AG04450 (cell line): Measurements from ENCODE around the gene GRM4. TPM values are rescaled to one million over a fixed set of nuclear protein-coding genes. Genes with fewer than 3 reads are reported as not detected.

Experiments
- CTCF ChIA-PET: fragments of 300-600, 350-600 bp; formaldehyde crosslinking; extraction: SDS; loops from one replicate; lab custom pipeline; 2022; ENCODE audit warnings: antibody characterized with exemption, inconsistent platforms; lab: Charles Lee
- POLR2A ChIA-PET: fragments of 350-600 bp; formaldehyde crosslinking; extraction: SDS; loops from one replicate; lab custom pipeline; 2021; ENCODE audit warnings: antibody characterized with exemption, inconsistent platforms; lab: Yijun Ruan, JAX
- DNase-seq: peaks from one replicate; pipeline ENCODE4 v3.0.0-alpha.2; 2011; ENCODE audit warnings: low read depth, low spot score
- H3K27ac ChIP-seq: one replicate; pipeline ENCODE4 v1.5.1; 2012; ENCODE audit warnings: low read depth, low read length, control low read depth
- H3K27me3 ChIP-seq: one replicate; pipeline ENCODE4 v1.6.0; 2012; ENCODE audit warnings: low read length; ENCODE audit not compliant: control insufficient read depth, insufficient read depth
- H3K4me3 ChIP-seq: 2 replicates; pipeline ENCODE4 v1.5.1; 2011; ENCODE audit warnings: mild to moderate bottlenecking, low read depth, low read length, control low read depth
- H3K9me3 ChIP-seq: 2 replicates; pipeline ENCODE4 v1.5.1; 2012; ENCODE audit warnings: low read length; ENCODE audit not compliant: control insufficient read depth, insufficient read depth
- polyA plus RNA-seq: library from polyadenylated mRNA; depleted of rRNA; stranded (reverse); fragments of >200 nt; gene quantifications from 2 replicates; pipeline ENCODE4 v1.2.3, GENCODE V29; 2011
- TF ChIP-seq, protein P1 (sequence below): IDR thresholded peaks from 2 replicates; pipeline ENCODE4 v1.5.1; 2011; ENCODE audit warnings: low read depth, low read length, control low read depth, inconsistent platforms

Gene GRM4
- polyA plus RNA-seq, 1 experiment: not detected

GRCh38 chr6:34149831-34150400 lies 4.0 kb upstream of the GRM4 start:
- CTCF ChIA-PET: interaction anchor here (0.7 to 1.0 kb wide), 3 partner anchors 406 to 560 kb away, joined by 3 to 6 read pairs (median 3); partner anchors contain the start of gene UQCC2
- Histone ChIP-seq H3K4me3 (no peak overlapping the region), H3K27ac (no peak overlapping the region), H3K9me3 (no peaks in the 10 kb centered on the region; the same call in 1 of the 2 replicates), H3K27me3 (peaks cover 64% of the 10 kb centered on the region)
- TF ChIP-seq, protein P1, sequence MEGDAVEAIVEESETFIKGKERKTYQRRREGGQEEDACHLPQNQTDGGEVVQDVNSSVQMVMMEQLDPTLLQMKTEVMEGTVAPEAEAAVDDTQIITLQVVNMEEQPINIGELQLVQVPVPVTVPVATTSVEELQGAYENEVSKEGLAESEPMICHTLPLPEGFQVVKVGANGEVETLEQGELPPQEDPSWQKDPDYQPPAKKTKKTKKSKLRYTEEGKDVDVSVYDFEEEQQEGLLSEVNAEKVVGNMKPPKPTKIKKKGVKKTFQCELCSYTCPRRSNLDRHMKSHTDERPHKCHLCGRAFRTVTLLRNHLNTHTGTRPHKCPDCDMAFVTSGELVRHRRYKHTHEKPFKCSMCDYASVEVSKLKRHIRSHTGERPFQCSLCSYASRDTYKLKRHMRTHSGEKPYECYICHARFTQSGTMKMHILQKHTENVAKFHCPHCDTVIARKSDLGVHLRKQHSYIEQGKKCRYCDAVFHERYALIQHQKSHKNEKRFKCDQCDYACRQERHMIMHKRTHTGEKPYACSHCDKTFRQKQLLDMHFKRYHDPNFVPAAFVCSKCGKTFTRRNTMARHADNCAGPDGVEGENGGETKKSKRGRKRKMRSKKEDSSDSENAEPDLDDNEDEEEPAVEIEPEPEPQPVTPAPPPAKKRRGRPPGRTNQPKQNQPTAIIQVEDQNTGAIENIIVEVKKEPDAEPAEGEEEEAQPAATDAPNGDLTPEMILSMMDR: no peak
- no peak for DNase-seq
- POLR2A ChIA-PET: no interaction called here

GRCh38 chr6:34149452-34149810 lies 3.5 kb upstream of the GRM4 start:
- Histone ChIP-seq H3K27ac (no peak overlapping the region), H3K4me3 (no peak overlapping the region), H3K9me3 (no peaks in the 10 kb centered on the region; the same call in 1 of the 2 replicates), H3K27me3 (peaks cover 67% of the 10 kb centered on the region)
- CTCF ChIA-PET: interaction anchor here (0.7 to 1.0 kb wide), 3 partner anchors 405 to 559 kb away, joined by 3 to 6 read pairs (median 3); partner anchors contain the start of gene UQCC2
- POLR2A ChIA-PET: no interaction called here
- no peak for DNase-seq
- TF ChIP-seq, protein P1: no peak

- Histone ChIP-seq H3K9me3 (no peaks in the 10 kb centered on the region; the same call in 1 of the 2 replicates), H3K27me3 (peaks cover 67% of the 10 kb centered on the region), H3K27ac (no peak overlapping the region), H3K4me3 (no peak overlapping the region)
- CTCF ChIA-PET: interaction anchor here (0.7 to 1.0 kb wide), 3 partner anchors 405 to 559 kb away, joined by 3 to 6 read pairs (median 3); partner anchors contain the start of gene UQCC2
- TF ChIP-seq, protein P1: no peak
- DNase-seq: no peak
- POLR2A ChIA-PET: no interaction called here
Observed at GRCh38 chr6:34148631-34149451, 3.0 kb upstream of the GRM4 start.

DNA sequence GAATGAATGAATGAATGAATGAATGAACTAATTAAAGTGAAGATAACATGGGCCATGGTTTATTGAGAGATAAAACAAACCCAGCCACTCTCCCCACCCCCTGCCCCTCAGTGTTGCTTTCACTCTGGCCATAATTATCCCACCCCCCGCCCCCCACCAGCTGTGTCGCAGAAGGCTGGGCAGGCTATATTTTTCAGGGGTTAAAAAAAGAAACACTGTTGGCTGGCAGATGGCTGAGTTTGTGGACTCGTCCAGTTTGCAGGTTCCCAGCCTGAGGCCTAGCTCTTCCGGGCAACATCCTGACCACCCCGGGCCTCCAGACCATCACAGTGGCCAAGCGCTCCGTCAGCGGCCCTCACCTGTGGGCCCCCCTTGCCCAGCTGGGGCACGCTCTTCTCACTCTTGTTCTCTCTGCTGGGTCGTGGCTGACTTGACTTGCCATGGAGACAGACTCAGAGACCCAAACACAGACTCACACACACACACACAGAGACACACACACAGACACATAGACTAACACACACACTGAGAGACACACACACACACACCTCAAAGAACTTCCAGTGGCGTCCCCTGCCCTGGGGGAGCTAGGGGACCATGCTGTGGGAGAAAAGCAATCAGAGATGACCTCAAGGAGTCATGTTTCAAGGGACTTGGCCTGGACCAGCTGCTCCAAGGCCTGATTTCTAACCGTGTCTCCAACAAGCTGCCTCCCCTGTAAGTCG lies 2.2 kb upstream of the GRM4 start:
- ChIA-PET CTCF (interaction anchor here (1.7 kb wide), 1 partner anchor 437 kb away, joined by 7 read pairs; the partner anchor contains the start of gene UQCC2), POLR2A (no interaction called here)
- no peak overlapping the region for H3K27ac ChIP-seq
- no peak overlapping the region for H3K4me3 ChIP-seq
- TF ChIP-seq, protein P1: no peak
- no peak for DNase-seq
- peaks cover 70% of the 10 kb centered on the region for H3K27me3 ChIP-seq
- H3K9me3 ChIP-seq: no peaks in the 10 kb centered on the region; the same call in 1 of the 2 replicates
